Upper lobe of right lung (tissue), 1 donor: ENCODE measurements around the gene RASGRP1. TPM values are rescaled to one million over a fixed set of nuclear protein-coding genes. Genes with fewer than 3 reads are reported as not detected.

Experiments
- ATAC-seq: fragments of 200-7000 bp; cut with Tn5 transposase; one replicate; pipeline ENCODE4 v1.9.1; 2020; ENCODE audit warnings: mild to moderate bottlenecking, moderate library complexity
- DNase-seq: peaks from one replicate; pipeline ENCODE4 v3.0.0-alpha.2; 2020
- H3K27ac ChIP-seq: fragments of 200-600 bp; one replicate; pipeline ENCODE4 v1.8.0; 2022
- H3K27me3 ChIP-seq: fragments of 200-600 bp; one replicate; pipeline ENCODE4 v1.8.0; 2022; ENCODE audit warnings: mild to moderate bottlenecking
- H3K36me3 ChIP-seq: fragments of 200-600 bp; one replicate; pipeline ENCODE4 v1.8.0; 2022
- H3K4me1 ChIP-seq: fragments of 200-600 bp; one replicate; pipeline ENCODE4 v1.8.0; 2022
- H3K4me3 ChIP-seq: fragments of 200-600 bp; one replicate; pipeline ENCODE4 v1.8.0; 2022; ENCODE audit warnings: mild to moderate bottlenecking
- H3K9me3 ChIP-seq: fragments of 200-600 bp; one replicate; pipeline ENCODE4 v1.8.0; 2022
- intact Hi-C: fragments of 100-400 bp; cut with DNase I; formaldehyde crosslinking; loops from one replicate; pipeline ENCODE4 v1.11.0; 2022
- total RNA-seq: library from RNA; stranded (reverse); fragmentation: NEBNext Ultra II Directional; extraction: Animal tissue kit (Norgen Biotek cat#: 25700); gene quantifications from one replicate; pipeline ENCODE4 v1.2.1, GENCODE V29; 2021
- TF ChIP-seq, protein P1 (sequence below): fragments of 200-600 bp; IDR thresholded peaks from one replicate; pipeline ENCODE4 v1.8.0; 2022; ENCODE audit warnings: antibody characterized with exemption
- donor health status: DM: no; HTN: yes; CAD: no; lungs with severe emphysema.

Gene RASGRP1
- total RNA-seq, 1 donor from 2014 or later, result 9.4 TPM

DNA sequence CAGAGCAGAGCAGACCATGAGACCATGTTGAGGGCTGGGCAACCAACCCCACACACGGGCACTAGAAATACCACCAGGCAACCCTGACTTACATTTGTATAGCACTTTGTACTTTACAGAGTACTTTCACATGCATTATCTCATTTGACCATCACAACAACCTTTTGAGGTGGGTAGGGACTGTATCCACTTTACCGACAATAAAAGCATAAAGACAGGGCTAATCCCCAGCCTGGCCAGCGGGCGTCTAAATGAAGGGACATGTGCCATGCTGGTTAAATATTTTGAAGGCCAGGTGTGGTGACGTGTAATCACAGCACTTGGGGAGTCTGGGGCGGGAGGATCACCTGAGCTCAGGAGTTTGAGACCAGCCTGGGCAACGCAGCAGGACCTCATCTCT, 23.6 kb downstream of the RASGRP1 start:
- H3K27me3 ChIP-seq, result no peaks in the 10 kb centered on the region
- no peaks in the 10 kb centered on the region for H3K4me1 ChIP-seq
- H3K9me3 ChIP-seq, result no peaks in the 10 kb centered on the region
- DNase-seq, result no peak
- H3K4me3 ChIP-seq, result no peak overlapping the region
- ATAC-seq, result no peak
- intact Hi-C loops, result no loop called here
- H3K27ac ChIP-seq, result no peak overlapping the region
- H3K36me3 ChIP-seq, result no peaks in the 10 kb centered on the region
- TF ChIP-seq, protein P1, sequence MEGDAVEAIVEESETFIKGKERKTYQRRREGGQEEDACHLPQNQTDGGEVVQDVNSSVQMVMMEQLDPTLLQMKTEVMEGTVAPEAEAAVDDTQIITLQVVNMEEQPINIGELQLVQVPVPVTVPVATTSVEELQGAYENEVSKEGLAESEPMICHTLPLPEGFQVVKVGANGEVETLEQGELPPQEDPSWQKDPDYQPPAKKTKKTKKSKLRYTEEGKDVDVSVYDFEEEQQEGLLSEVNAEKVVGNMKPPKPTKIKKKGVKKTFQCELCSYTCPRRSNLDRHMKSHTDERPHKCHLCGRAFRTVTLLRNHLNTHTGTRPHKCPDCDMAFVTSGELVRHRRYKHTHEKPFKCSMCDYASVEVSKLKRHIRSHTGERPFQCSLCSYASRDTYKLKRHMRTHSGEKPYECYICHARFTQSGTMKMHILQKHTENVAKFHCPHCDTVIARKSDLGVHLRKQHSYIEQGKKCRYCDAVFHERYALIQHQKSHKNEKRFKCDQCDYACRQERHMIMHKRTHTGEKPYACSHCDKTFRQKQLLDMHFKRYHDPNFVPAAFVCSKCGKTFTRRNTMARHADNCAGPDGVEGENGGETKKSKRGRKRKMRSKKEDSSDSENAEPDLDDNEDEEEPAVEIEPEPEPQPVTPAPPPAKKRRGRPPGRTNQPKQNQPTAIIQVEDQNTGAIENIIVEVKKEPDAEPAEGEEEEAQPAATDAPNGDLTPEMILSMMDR, result no peak

GRCh38 chr15:38540510-38540909, 24.1 kb downstream of the RASGRP1 start:
- Histone ChIP-seq H3K4me1 (no peaks in the 10 kb centered on the region), H3K9me3 (no peaks in the 10 kb centered on the region), H3K27me3 (no peaks in the 10 kb centered on the region), H3K36me3 (no peaks in the 10 kb centered on the region), H3K27ac (no peak overlapping the region), H3K4me3 (no peak overlapping the region)
- DNase-seq (no peak), ATAC-seq (no peak)
- intact Hi-C loops, result no loop called here
- TF ChIP-seq, protein P1, result no peak

GRCh38 chr15:38539008-38539343, 25.6 kb downstream of the RASGRP1 start:
- TF ChIP-seq, protein P1, result no peak
- ATAC-seq (no peak), DNase-seq (no peak)
- Histone ChIP-seq H3K9me3 (no peaks in the 10 kb centered on the region), H3K36me3 (no peaks in the 10 kb centered on the region), H3K4me1 (no peaks in the 10 kb centered on the region), H3K27me3 (no peaks in the 10 kb centered on the region), H3K27ac (no peak overlapping the region), H3K4me3 (no peak overlapping the region)
- intact Hi-C loops, result no loop called here

DNA sequence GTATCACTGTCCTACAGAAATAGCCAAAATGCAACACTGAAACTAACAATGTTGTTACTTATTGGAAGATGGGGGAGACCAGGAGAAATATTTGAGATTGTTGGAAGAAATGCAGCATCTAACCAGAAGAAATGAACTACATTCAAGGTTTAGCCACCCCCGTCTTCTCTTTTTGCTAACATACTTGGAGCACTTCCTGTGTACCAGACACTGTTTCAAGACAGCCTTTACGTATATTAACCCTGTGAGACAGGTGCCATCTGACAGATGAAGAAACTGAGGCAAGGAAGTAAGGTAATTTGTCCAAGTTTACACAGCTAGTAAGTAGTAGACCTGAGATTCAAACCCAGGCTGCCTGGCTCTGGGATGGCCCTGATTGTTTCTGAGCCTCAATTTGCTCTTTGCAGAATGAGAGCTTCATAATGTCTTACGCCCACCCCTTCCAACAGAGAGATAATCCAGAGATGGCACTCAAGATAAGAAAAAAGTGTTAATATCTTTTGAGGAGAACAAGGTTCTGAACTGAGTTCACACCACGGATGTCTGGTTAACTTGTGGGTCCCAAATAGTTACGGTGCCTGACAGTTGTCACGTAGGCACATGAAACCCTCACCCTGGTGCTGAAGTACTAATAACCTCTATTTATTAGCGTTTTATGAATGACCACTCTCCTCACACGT, 26.1 kb downstream of the RASGRP1 start:
- H3K27ac ChIP-seq, result no peak overlapping the region
- TF ChIP-seq, protein P1, result no peak
- no peaks in the 10 kb centered on the region for H3K27me3 ChIP-seq
- no peaks in the 10 kb centered on the region for H3K36me3 ChIP-seq
- DNase-seq (no peak), ATAC-seq (no peak)
- no peaks in the 10 kb centered on the region for H3K9me3 ChIP-seq
- intact Hi-C loops, result no loop called here
- no peak overlapping the region for H3K4me3 ChIP-seq
- no peaks in the 10 kb centered on the region for H3K4me1 ChIP-seq

GRCh38 chr15:38536201-38536676, 28.4 kb downstream of the RASGRP1 start:
- H3K9me3 ChIP-seq, result no peaks in the 10 kb centered on the region
- TF ChIP-seq, protein P1, result no peak
- ATAC-seq, result no peak

More at GRCh38 chr15:38536201-38536676, 28.4 kb downstream of the RASGRP1 start:
- DNase-seq, result no peak
- Histone ChIP-seq H3K36me3 (no peaks in the 10 kb centered on the region), H3K27ac (no peak overlapping the region), H3K27me3 (no peaks in the 10 kb centered on the region), H3K4me1 (no peaks in the 10 kb centered on the region), H3K4me3 (no peak overlapping the region)
- intact Hi-C loops, result no loop called here
